Stimulated activated naive CD8-positive, alpha-beta T cell treated with anti-CD3 and anti-CD28 coated beads, Interleukin-15, amount 100 ng/mL, for 72 hours (primary cell): ENCODE measurements around the gene RNF13.

Source experiments
- ATAC-seq: fragments of 150-1000 bp; cut with Tn5 transposase; 2 replicates; pipeline ENCODE4 v1.10.0; 2021; ENCODE audit warnings: mild to moderate bottlenecking, moderate library complexity
- DNase-seq, 2 donors: peaks; one replicate each; pipeline ENCODE4 v3.0.0; 2021 to 2022
- H3K27ac Mint-ChIP-seq, 2 donors: one replicate each; pipeline ENCODE4 v1.8.0; 2022; ENCODE audit warnings: mild to moderate bottlenecking in 2 of 2, mixed read lengths in 2 of 2, moderate library complexity in 2 of 2
- H3K27me3 Mint-ChIP-seq: one replicate; pipeline ENCODE4 v1.8.0; 2022; ENCODE audit warnings: mixed read lengths
- H3K4me1 Mint-ChIP-seq: one replicate; pipeline ENCODE4 v1.8.0; 2022; ENCODE audit warnings: mild to moderate bottlenecking, mixed read lengths
- H3K4me3 Mint-ChIP-seq, 2 donors: one replicate each; pipeline ENCODE4 v1.8.0; 2022; ENCODE audit warnings: mild to moderate bottlenecking in 2 of 2, mixed read lengths in 2 of 2, moderate library complexity in 1 of 2
- H3K9me3 Mint-ChIP-seq, 2 donors: one replicate each; pipeline ENCODE4 v1.8.0; 2022; ENCODE audit warnings: mixed read lengths in 2 of 2

RNF13 gene

DNA sequence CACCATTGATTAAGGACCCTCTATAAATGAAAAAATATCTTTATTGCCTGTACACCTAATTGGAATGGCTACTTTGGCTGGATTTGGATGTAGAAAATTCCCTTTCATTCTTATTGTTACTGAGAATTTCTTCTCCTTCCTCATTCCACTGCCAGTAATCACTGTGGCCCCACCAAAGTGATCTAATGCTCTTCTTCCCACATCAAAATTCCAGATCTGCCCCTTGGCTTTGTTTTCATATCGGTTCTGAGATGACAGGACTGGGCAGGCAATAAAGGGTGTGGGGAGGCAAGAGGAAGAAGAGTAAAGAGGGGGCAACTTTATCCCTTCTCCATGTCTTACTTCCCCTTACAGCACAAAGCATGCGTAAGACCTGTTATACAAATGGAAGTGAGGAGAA is 22.7 kb upstream of the RNF13 start:
- H3K27me3 Mint-ChIP-seq, result peaks cover 31% of the 10 kb centered on the region
- DNase-seq (no peak), ATAC-seq (no peak)
- H3K27ac Mint-ChIP-seq, result no peak overlapping the region
- no peak overlapping the region for H3K4me3 Mint-ChIP-seq
- H3K9me3 Mint-ChIP-seq, result no peaks in the 10 kb centered on the region
- H3K4me1 Mint-ChIP-seq, result no peaks in the 10 kb centered on the region

GRCh38 chr3:149790698-149791097 is 22.3 kb upstream of the RNF13 start:
- Mint-ChIP-seq H3K27me3 (peaks cover 31% of the 10 kb centered on the region), H3K9me3 (no peaks in the 10 kb centered on the region), H3K4me1 (no peaks in the 10 kb centered on the region), H3K27ac (no peak overlapping the region), H3K4me3 (no peak overlapping the region)
- no peak for DNase-seq
- no peak for ATAC-seq

- Mint-ChIP-seq H3K4me3 (no peak within 1 kb of the TSS), H3K4me1 (no peaks in the 10 kb centered on the region), H3K27ac (no peak within 1 kb of the TSS), H3K27me3 (peaks cover 25% of the 10 kb centered on the region), H3K9me3 (no peaks in the 10 kb centered on the region)
- DNase-seq (no peak), ATAC-seq (no peak)
Observed at GRCh38 chr3:149792452-149793270, 20.4 kb upstream of the RNF13 start, which contains the start of gene ANKUB1. Gene ANKUB1, minus strand, starts transcription at chr3:149792554. Its CDS starts 188 bp downstream, at chr3:149792366.

GRCh38 chr3:149796026-149796425 is 17.0 kb upstream of the RNF13 start:
- no peaks in the 10 kb centered on the region for H3K9me3 Mint-ChIP-seq
- peaks cover 14% of the 10 kb centered on the region for H3K27me3 Mint-ChIP-seq
- DNase-seq (no peak), ATAC-seq (no peak)
- no peaks in the 10 kb centered on the region for H3K4me1 Mint-ChIP-seq
- H3K27ac Mint-ChIP-seq, result no peak overlapping the region
- H3K4me3 Mint-ChIP-seq, result no peak overlapping the region

DNA sequence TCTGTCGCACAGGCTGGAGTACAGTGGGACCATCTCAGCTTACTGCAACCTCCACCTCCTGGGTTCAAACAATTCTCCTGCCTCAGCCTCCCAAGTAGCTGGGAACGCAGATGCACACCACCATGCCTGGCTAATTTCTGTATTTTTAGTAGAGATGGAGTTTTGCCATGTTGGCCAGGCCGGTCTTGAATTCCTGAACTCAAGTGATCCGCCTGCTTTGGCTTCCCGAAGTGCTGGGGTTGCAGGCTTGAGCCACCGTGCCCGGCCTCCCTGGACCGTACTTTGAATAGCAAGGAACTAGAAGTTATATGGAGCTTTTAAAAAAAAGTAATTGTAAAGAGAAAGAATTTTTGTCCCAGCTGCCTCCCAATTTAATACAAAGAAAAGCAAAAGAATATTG is 12.3 kb upstream of the RNF13 start:
- no peak for ATAC-seq
- DNase-seq, result no peak
- H3K27me3 Mint-ChIP-seq, result peaks cover 8% of the 10 kb centered on the region
- H3K4me1 Mint-ChIP-seq, result no peaks in the 10 kb centered on the region
- no peak overlapping the region for H3K4me3 Mint-ChIP-seq
- no peaks in the 10 kb centered on the region for H3K9me3 Mint-ChIP-seq
- no peak overlapping the region for H3K27ac Mint-ChIP-seq

- peaks cover 13% of the 10 kb centered on the region for H3K27me3 Mint-ChIP-seq
- ATAC-seq (no peak), DNase-seq (no peak)
- H3K9me3 Mint-ChIP-seq, result no peaks in the 10 kb centered on the region
- H3K4me1 Mint-ChIP-seq, result peaks cover under 1% of the 10 kb centered on the region
- H3K27ac Mint-ChIP-seq, result no peak overlapping the region
- H3K4me3 Mint-ChIP-seq, result no peak overlapping the region
Observed at GRCh38 chr3:149801195-149801594, 11.8 kb upstream of the RNF13 start.

DNA sequence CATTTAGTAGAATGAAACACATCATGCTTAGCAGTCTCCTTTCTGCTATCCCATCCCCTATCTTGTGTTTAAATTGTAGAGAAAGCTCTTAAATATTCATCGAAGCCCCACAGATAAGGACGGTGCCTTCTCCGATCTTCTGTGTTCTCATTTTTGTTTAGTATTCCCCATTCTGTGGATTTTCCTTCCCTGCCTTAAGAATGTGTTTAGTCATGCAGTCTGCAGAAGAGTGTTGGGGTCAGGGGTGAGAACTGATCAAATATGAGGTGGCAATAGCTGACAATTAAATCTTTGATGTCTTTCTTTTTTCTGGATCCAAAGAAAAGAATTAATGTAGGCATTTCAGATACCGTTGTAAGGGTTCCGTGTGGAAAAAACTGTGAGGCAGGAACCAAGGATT is 11.4 kb upstream of the RNF13 start:
- H3K27me3 Mint-ChIP-seq, result peaks cover 17% of the 10 kb centered on the region
- H3K9me3 Mint-ChIP-seq, result no peaks in the 10 kb centered on the region
- H3K27ac Mint-ChIP-seq, result no peak overlapping the region
- no peak overlapping the region for H3K4me3 Mint-ChIP-seq
- no peak for DNase-seq
- H3K4me1 Mint-ChIP-seq, result peaks cover 4% of the 10 kb centered on the region
- no peak for ATAC-seq

DNA sequence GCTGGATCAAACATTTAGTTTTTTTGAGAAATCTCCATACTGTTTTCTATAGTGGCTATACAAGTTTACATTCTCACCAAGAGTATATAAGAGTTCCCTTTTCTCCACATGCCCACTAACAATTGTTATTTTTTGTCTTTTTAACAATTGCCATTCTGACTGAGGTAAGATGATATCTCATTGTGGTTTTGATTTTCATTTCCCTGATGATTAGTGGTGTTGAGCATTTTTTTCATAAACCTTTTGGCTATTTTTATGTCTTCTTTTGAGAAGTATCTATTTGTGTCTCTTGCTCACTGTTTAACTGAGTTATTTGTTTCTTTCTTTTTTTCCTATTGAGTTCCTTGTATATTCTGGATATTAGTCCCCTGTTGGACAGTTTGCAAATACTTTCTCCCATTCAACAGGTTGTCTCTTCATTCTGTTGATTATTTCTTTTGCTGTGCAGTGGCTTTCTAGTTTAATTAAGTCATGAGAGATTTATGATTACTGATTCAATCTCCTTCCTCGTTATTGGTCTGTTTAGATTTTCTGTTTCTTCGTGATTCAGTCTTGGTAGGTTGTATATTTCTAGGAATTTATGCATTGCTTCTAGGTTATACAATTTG is 6.7 kb upstream of the RNF13 start:
- ATAC-seq (no peak), DNase-seq (no peak)
- H3K9me3 Mint-ChIP-seq, result no peaks in the 10 kb centered on the region
- H3K4me3 Mint-ChIP-seq, result no peak overlapping the region
- H3K4me1 Mint-ChIP-seq, result peaks cover 6% of the 10 kb centered on the region
- H3K27me3 Mint-ChIP-seq, result peaks cover 13% of the 10 kb centered on the region
- H3K27ac Mint-ChIP-seq, result no peak overlapping the region

DNA sequence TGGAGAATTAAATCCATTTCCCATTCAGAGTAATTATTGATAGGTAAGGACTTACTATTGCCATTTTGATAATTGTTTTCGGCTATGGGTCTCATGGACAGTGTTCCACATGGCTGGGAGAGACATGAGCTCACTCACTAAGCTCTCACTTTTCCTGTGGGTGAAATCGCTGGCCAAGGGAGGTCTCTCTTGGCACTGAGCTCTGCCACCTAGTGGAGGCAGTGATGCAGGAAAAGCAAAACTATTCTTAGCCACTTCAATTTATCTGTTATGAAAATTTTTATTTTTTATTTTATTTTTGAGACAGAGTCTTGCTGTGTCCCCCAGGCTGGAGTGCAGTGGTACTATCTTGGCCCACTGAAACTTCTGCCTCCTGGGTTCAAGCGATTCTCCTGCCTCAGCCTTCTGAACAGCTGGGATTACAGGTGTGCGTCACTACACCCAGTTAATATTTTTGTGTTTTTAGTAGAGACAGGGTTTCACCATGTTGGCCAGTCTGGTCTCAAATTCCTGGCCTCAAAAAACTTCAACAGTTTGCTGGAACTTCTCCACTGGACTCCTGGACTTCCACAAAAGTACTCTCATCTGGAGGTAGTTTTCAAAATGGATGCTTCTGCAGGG is 4.7 kb upstream of the RNF13 start:
- Mint-ChIP-seq H3K4me1 (peaks cover 13% of the 10 kb centered on the region), H3K4me3 (no peak overlapping the region), H3K9me3 (no peaks in the 10 kb centered on the region), H3K27me3 (peaks cover 13% of the 10 kb centered on the region), H3K27ac (no peak overlapping the region)
- ATAC-seq, result no peak
- DNase-seq, result peak; percentile 29 to 36

DNA sequence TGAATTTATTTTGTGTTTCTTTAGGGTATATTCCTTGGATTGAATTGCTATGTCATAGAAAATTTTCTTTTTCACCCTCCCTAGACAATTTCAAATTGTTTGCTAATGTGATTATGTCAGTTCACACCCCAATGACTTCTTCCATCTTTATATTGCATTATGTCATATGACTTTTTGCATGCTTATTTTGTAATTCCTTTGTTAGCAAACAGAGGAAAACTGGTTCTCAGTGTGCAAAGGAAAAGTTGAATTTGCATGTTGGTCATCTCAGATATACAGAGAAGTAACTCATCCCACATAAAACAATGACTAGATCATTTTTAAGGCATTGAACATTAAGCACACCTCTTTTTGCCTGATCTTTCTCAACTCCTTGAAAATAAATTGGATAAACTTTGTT is 3.3 kb upstream of the RNF13 start:
- no peak overlapping the region for H3K4me3 Mint-ChIP-seq

GRCh38 chr3:149810846-149811245 is 2.2 kb upstream of the RNF13 start:
- peaks cover 33% of the 10 kb centered on the region for H3K4me1 Mint-ChIP-seq
- no peak overlapping the region for H3K4me3 Mint-ChIP-seq
- DNase-seq, result no peak
- no peak for ATAC-seq
- peaks cover 10% of the 10 kb centered on the region for H3K27me3 Mint-ChIP-seq
- H3K27ac Mint-ChIP-seq, result no peak overlapping the region
- no peaks in the 10 kb centered on the region for H3K9me3 Mint-ChIP-seq

More for the DNA sequence above, 3.3 kb upstream of the RNF13 start:
- ATAC-seq, result no peak
- peaks cover 21% of the 10 kb centered on the region for H3K4me1 Mint-ChIP-seq
- DNase-seq, result no peak
- H3K27ac Mint-ChIP-seq, result no peak overlapping the region
- peaks cover 13% of the 10 kb centered on the region for H3K27me3 Mint-ChIP-seq
- no peaks in the 10 kb centered on the region for H3K9me3 Mint-ChIP-seq

GRCh38 chr3:149812165-149812605 is 830 bp upstream of the RNF13 start:
- Mint-ChIP-seq H3K4me1 (peaks cover 40% of the 10 kb centered on the region), H3K27ac (peak overlapping the region; percentile 99 to 100)
- no peak for ATAC-seq

GRCh38 chr3:149813367-149814281 is 609 bp downstream of the RNF13 start:
- Mint-ChIP-seq H3K9me3 (no peaks in the 10 kb centered on the region), H3K4me1 (peaks cover 53% of the 10 kb centered on the region), H3K27me3 (no peaks in the 10 kb centered on the region), H3K4me3 (peak overlapping the region; percentile 96 to 99), H3K27ac (peak overlapping the region; percentile 99 to 100)
- ATAC-seq (peak; percentile 52), DNase-seq (peak in 1 of 2 donors; percentile 17)

More at GRCh38 chr3:149812165-149812605, 830 bp upstream of the RNF13 start:
- DNase-seq, result no peak
- H3K9me3 Mint-ChIP-seq, result no peaks in the 10 kb centered on the region
- peak overlapping the region; percentile 96 to 99 for H3K4me3 Mint-ChIP-seq
- no peaks in the 10 kb centered on the region for H3K27me3 Mint-ChIP-seq

- no peaks in the 10 kb centered on the region for H3K27me3 Mint-ChIP-seq
- DNase-seq (no peak), ATAC-seq (no peak)
- H3K27ac Mint-ChIP-seq, result no peak overlapping the region
- H3K9me3 Mint-ChIP-seq, result no peaks in the 10 kb centered on the region
- peak overlapping the region; percentile 19 to 96 for H3K4me3 Mint-ChIP-seq
- H3K4me1 Mint-ChIP-seq, result peaks cover 62% of the 10 kb centered on the region
Observed at GRCh38 chr3:149815321-149815720, 2.3 kb downstream of the RNF13 start.

DNA sequence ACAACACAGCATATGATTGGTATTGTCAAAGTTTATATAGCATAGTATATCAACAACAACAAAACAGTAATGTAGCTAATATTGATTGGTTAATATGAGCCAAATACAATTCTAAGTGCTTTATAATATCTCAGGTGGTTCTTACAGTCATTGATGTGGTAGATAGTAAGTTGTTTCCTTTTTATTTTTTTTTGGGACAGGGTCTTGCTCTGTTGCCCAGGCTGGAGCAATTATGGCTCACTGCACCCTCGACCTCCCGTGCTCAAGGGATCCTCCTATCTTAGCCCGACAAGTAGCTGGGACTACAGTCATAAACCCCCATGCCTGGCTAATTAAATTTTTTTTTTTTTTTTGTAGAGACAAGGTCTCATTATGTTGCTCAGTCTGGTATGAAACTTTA is 2.7 kb downstream of the RNF13 start:
- Mint-ChIP-seq H3K4me3 (peak overlapping the region in 1 of 2 donors; percentile 29), H3K9me3 (no peaks in the 10 kb centered on the region), H3K4me1 (peaks cover 62% of the 10 kb centered on the region), H3K27me3 (no peaks in the 10 kb centered on the region), H3K27ac (no peak overlapping the region)
- DNase-seq (no peak), ATAC-seq (no peak)
